Measurements from ENCODE around the gene DNAH8.

Gene DNAH8

DNA sequence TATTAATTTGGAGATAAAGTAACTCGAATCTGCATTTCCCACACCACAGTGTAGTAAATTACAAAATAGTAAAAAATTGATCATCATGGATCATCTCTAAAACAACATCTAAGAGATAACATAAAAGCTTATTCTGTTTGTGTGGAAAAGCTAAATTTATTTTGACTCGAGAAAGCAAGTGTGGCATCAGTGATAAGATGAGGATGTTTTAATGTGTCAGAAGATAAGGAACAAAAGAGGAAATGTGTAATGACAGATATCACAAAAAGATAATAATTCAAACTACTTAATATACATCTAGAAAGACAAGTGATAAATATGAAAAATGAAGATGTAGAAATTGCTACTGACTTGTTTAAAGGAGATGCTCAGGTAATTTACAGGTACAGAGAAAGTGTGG lies 74.1 kb downstream of the DNAH8 start:
- no peak overlapping the region for H2BK12ac ChIP-seq (ENCODE audit: low read length)

DNA sequence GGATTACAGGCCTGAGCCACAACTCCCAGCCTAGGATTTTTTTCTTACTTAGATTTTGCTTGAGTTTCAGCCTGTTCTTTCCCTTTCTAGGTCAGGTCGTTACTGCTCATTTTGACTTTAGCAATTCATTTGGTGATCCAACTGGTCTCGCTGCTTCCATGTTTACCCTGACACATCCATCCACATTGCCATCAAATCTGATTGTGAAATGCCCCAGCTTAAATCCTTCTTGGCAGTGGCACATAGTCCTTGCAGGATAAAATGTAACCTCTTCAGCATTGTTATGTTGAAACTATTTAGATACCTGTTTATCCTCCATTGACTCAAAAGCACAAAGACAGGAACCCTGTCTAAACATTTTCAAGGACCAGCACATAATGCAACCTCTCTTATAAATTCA lies 77.2 kb downstream of the DNAH8 start:
- DNase-seq: peak in 1 of 2 donors; percentile 42
- Histone ChIP-seq H3K79me1 (ENCODE audit: low read length) (peaks cover 11% of the 10 kb centered on the region), H4K8ac (ENCODE audit: low read depth, low read length) (no peak overlapping the region), H3K79me2 (ENCODE audit: control insufficient read depth, insufficient read depth, low read length, poor library complexity) (no peaks in the 10 kb centered on the region), H3K4me3 (ENCODE audit: low read depth, low read length) (no peak overlapping the region), H3K36me3 (ENCODE audit: control insufficient read depth in 1 of 2, insufficient read depth in 2 of 2, low read length in 2 of 2) (peaks cover 0 to 1% of the 10 kb centered on the region in 2 experiments), H3K4ac (ENCODE audit: low read depth, low read length) (no peak overlapping the region), H3K4me1 (ENCODE audit: control insufficient read depth in 1 of 2, insufficient read depth in 2 of 2, low read length in 2 of 2) (peaks cover 11 to 12% of the 10 kb centered on the region in 2 experiments), H4K91ac (ENCODE audit: low read depth, low read length) (no peak overlapping the region), H3K14ac (ENCODE audit: low read length) (no peak overlapping the region), H3K18ac (ENCODE audit: low read length) (no peak overlapping the region), H4K12ac (ENCODE audit: low read depth, low read length) (no peak overlapping the region), H2BK120ac (ENCODE audit: insufficient read depth, low read length, poor library complexity) (no peak overlapping the region), H3K4me2 (ENCODE audit: low read length) (no peak overlapping the region), H2BK12ac (ENCODE audit: low read length) (no peak overlapping the region), H2BK5ac (ENCODE audit: low read depth, low read length, poor library complexity) (no peak overlapping the region), H3K9me3 (ENCODE audit: insufficient read depth, low read depth, low read length) (no peaks in the 10 kb centered on the region), H3K9ac (ENCODE audit: low read length) (no peak overlapping the region), H3K27ac (ENCODE audit: low read depth, low read length) (no peak overlapping the region), H3K27me3 (ENCODE audit: insufficient read depth, low read length) (no peaks in the 10 kb centered on the region), H2AK5ac (ENCODE audit: low read length) (no peak overlapping the region), H2AFZ (ENCODE audit: insufficient read depth, low read length, poor library complexity) (no peak overlapping the region), H3K23ac (ENCODE audit: low read length) (no peak overlapping the region)
- WGBS (ENCODE audit: extremely low coverage, insufficient coverage, insufficient read length): no CpG with 5 or more reads among the region's 2 CpGs

More for the DNA sequence above, 74.1 kb downstream of the DNAH8 start:
- Histone ChIP-seq H2BK120ac (ENCODE audit: insufficient read depth, low read length, poor library complexity) (no peak overlapping the region), H3K79me2 (ENCODE audit: control insufficient read depth, insufficient read depth, low read length, poor library complexity) (no peaks in the 10 kb centered on the region), H3K79me1 (ENCODE audit: low read length) (no peaks in the 10 kb centered on the region), H3K36me3 (ENCODE audit: control insufficient read depth in 1 of 2, insufficient read depth in 2 of 2, low read length in 2 of 2) (peaks cover 0 to 1% of the 10 kb centered on the region in 2 experiments), H3K4me3 (ENCODE audit: low read depth, low read length) (no peak overlapping the region), H3K23ac (ENCODE audit: low read length) (no peak overlapping the region), H4K12ac (ENCODE audit: low read depth, low read length) (no peak overlapping the region), H2AFZ (ENCODE audit: insufficient read depth, low read length, poor library complexity) (no peak overlapping the region), H3K18ac (ENCODE audit: low read length) (no peak overlapping the region), H3K4me2 (ENCODE audit: low read length) (no peak overlapping the region), H2AK5ac (ENCODE audit: low read length) (no peak overlapping the region), H3K27ac (ENCODE audit: low read depth, low read length) (no peak overlapping the region), H2BK5ac (ENCODE audit: low read depth, low read length, poor library complexity) (no peak overlapping the region), H3K4ac (ENCODE audit: low read depth, low read length) (no peak overlapping the region), H3K4me1 (ENCODE audit: control insufficient read depth in 1 of 2, insufficient read depth in 2 of 2, low read length in 2 of 2) (no peaks in the 10 kb centered on the region), H3K9me3 (ENCODE audit: insufficient read depth, low read depth, low read length) (no peaks in the 10 kb centered on the region), H3K9ac (ENCODE audit: low read length) (no peak overlapping the region), H4K91ac (ENCODE audit: low read depth, low read length) (no peak overlapping the region), H4K8ac (ENCODE audit: low read depth, low read length) (no peak overlapping the region), H3K14ac (ENCODE audit: low read length) (no peak overlapping the region), H3K27me3 (ENCODE audit: insufficient read depth, low read length) (no peaks in the 10 kb centered on the region)
- WGBS (ENCODE audit: extremely low coverage, insufficient coverage, insufficient read length): no CpG with 5 or more reads among the region's 2 CpGs
- no peak for DNase-seq

DNA sequence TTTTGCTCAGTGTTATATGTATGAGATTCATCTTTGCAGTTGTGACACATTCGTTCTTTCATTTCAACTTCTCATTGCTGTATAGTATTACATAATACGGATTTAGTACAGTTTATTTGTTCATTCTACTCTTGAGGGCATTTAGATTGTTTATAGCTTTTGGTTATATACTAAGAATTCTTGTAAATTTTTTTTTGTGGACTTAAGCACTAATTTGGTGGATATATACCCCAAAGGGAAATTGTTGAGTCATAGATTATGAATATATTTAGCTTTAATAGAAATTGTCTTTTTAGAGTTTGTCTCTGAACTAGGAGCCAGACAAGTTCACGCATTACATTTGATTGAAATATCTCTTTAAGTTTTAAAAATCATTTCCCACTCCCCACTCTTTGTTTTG lies 79.6 kb downstream of the DNAH8 start:
- WGBS (ENCODE audit: extremely low coverage, insufficient coverage, insufficient read length): no CpG with 5 or more reads among the region's 3 CpGs

DNA sequence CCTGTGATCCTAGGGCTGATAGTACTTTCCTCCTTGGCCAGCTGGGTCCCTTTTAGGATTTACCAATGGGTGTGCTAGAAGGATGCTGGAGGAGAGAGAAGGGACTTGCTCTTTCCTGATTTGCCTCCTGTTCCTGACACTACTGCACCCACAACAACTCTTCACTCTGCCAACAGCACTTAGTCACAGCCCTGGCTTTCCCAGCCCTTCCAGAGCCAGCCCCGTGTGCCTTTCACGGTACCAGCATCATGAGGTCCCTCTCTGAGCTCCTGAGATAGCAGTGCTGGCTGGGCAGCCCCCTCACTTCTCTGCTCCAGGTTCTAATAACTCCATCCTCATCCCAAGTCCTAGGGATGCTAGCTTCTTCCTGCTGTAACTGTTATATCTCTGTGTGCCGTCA lies 80.9 kb downstream of the DNAH8 start:
- peak overlapping the region; percentile 34 for H3K14ac ChIP-seq (ENCODE audit: low read length)
- H3K4me3 ChIP-seq (ENCODE audit: low read depth, low read length): no peak overlapping the region
- no peak overlapping the region for H3K23ac ChIP-seq (ENCODE audit: low read length)
- H3K4me1 ChIP-seq (ENCODE audit: control insufficient read depth in 1 of 2, insufficient read depth in 2 of 2, low read length in 2 of 2): peaks cover 15 to 16% of the 10 kb centered on the region in 2 experiments
- H2AK5ac ChIP-seq (ENCODE audit: low read length): peak overlapping the region; percentile 1
- no peaks in the 10 kb centered on the region for H3K9me3 ChIP-seq (ENCODE audit: insufficient read depth, low read depth, low read length)
- peak overlapping the region; percentile 57 for H2BK120ac ChIP-seq (ENCODE audit: insufficient read depth, low read length, poor library complexity)
- peaks cover 0 to 1% of the 10 kb centered on the region in 2 experiments for H3K36me3 ChIP-seq (ENCODE audit: control insufficient read depth in 1 of 2, insufficient read depth in 2 of 2, low read length in 2 of 2)
- no peak overlapping the region for H3K4me2 ChIP-seq (ENCODE audit: low read length)
- H3K9ac ChIP-seq (ENCODE audit: low read length): no peak overlapping the region
- H2BK12ac ChIP-seq (ENCODE audit: low read length): peak overlapping the region; percentile 45
- no peaks in the 10 kb centered on the region for H3K27me3 ChIP-seq (ENCODE audit: insufficient read depth, low read length)
- no peak overlapping the region for H4K12ac ChIP-seq (ENCODE audit: low read depth, low read length)
- DNase-seq: peak; percentile 37 to 40
- H4K8ac ChIP-seq (ENCODE audit: low read depth, low read length): peak overlapping the region; percentile 44
- peak overlapping the region; percentile 59 for H2BK5ac ChIP-seq (ENCODE audit: low read depth, low read length, poor library complexity)
- peaks cover 13% of the 10 kb centered on the region for H3K79me1 ChIP-seq (ENCODE audit: low read length)
- peak overlapping the region; percentile 13 for H3K4ac ChIP-seq (ENCODE audit: low read depth, low read length)
- peak overlapping the region; percentile 62 for H3K27ac ChIP-seq (ENCODE audit: low read depth, low read length)
- H3K18ac ChIP-seq (ENCODE audit: low read length): peak overlapping the region; percentile 18
- H4K91ac ChIP-seq (ENCODE audit: low read depth, low read length): peak overlapping the region; percentile 88
- no peaks in the 10 kb centered on the region for H3K79me2 ChIP-seq (ENCODE audit: control insufficient read depth, insufficient read depth, low read length, poor library complexity)
- WGBS (ENCODE audit: extremely low coverage, insufficient coverage, insufficient read length): no CpG with 5 or more reads among the region's 3 CpGs
- no peak overlapping the region for H2AFZ ChIP-seq (ENCODE audit: insufficient read depth, low read length, poor library complexity)

More for the DNA sequence above, 79.6 kb downstream of the DNAH8 start:
- Histone ChIP-seq H3K9ac (ENCODE audit: low read length) (no peak overlapping the region), H2BK5ac (ENCODE audit: low read depth, low read length, poor library complexity) (no peak overlapping the region), H4K91ac (ENCODE audit: low read depth, low read length) (no peak overlapping the region), H3K79me2 (ENCODE audit: control insufficient read depth, insufficient read depth, low read length, poor library complexity) (no peaks in the 10 kb centered on the region), H3K27ac (ENCODE audit: low read depth, low read length) (no peak overlapping the region), H3K4ac (ENCODE audit: low read depth, low read length) (no peak overlapping the region), H3K4me3 (ENCODE audit: low read depth, low read length) (no peak overlapping the region), H3K4me1 (ENCODE audit: control insufficient read depth in 1 of 2, insufficient read depth in 2 of 2, low read length in 2 of 2) (peaks cover 15 to 16% of the 10 kb centered on the region in 2 experiments), H4K12ac (ENCODE audit: low read depth, low read length) (no peak overlapping the region), H3K23ac (ENCODE audit: low read length) (no peak overlapping the region), H2BK12ac (ENCODE audit: low read length) (no peak overlapping the region), H2BK120ac (ENCODE audit: insufficient read depth, low read length, poor library complexity) (no peak overlapping the region), H3K18ac (ENCODE audit: low read length) (no peak overlapping the region), H3K27me3 (ENCODE audit: insufficient read depth, low read length) (no peaks in the 10 kb centered on the region), H4K8ac (ENCODE audit: low read depth, low read length) (no peak overlapping the region), H3K4me2 (ENCODE audit: low read length) (no peak overlapping the region), H2AK5ac (ENCODE audit: low read length) (no peak overlapping the region), H3K9me3 (ENCODE audit: insufficient read depth, low read depth, low read length) (no peaks in the 10 kb centered on the region), H2AFZ (ENCODE audit: insufficient read depth, low read length, poor library complexity) (no peak overlapping the region), H3K36me3 (ENCODE audit: control insufficient read depth in 1 of 2, insufficient read depth in 2 of 2, low read length in 2 of 2) (peaks cover 0 to 1% of the 10 kb centered on the region in 2 experiments), H3K14ac (ENCODE audit: low read length) (no peak overlapping the region), H3K79me1 (ENCODE audit: low read length) (peaks cover 13% of the 10 kb centered on the region)
- DNase-seq: no peak

Measured in trophoblast cell (in vitro differentiated cells and primary cell).